GM18505 (cell line): ENCODE data around the gene DLGAP1.

Source experiments
- ATAC-seq: cut with Tn5 transposase; IDR thresholded peaks from one replicate; pipeline ENCODE4 v1.9.1; 2021; ENCODE audit not compliant: unreplicated experiment
- POLR2A ChIP-seq: IDR thresholded peaks from 4 replicates; pipeline ENCODE4 v1.6.1; 2011; ENCODE audit warnings: borderline replicate concordance; ENCODE audit not compliant: insufficient read depth, insufficient read length; ENCODE audit errors: extremely low read depth

Gene DLGAP1

DNA sequence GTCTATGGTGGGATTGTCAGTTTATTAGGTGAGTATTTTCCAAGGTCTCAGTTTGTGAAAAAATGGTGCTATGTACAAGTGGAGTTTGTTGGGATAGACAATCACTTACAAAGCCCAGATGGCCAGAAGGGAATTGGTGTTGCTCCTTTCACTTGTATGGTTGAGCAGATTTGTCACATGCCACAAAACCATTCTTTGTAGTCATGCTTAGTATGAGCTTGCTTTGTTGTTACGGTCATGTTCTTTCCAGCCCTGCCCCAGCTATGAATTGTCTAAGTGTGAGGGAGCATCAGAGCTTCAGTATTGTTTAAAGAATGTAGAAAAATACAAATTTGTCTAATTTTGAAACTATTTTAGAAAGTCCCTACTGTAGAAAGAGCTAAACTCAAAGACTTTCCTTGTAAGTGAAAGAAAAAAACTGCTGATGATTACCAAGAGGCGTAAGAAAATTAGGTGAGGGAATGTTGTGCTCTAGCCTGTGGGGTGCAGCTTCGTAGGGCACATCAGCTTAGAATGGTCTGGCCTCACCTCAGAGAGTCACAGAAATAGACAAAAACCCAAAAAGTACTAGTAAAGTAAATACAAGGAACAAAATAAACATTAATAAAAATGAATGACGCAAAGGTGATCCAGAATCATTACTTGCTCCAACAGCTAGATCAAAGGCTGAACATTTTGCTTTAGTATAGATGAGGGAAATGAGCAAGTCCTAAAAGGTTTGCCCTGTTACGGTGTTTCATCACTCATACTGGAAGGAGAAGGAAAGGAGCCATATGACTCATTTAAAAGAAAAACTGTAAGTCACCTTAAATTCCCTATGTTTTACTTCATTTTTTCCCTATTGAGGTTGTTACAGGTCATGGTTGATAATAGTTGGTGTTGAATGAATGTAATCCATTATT lies 995.9 kb downstream of the DLGAP1 start:
- TF ChIP-seq POLR2A = no peak
- peak; percentile 53 for ATAC-seq

DNA sequence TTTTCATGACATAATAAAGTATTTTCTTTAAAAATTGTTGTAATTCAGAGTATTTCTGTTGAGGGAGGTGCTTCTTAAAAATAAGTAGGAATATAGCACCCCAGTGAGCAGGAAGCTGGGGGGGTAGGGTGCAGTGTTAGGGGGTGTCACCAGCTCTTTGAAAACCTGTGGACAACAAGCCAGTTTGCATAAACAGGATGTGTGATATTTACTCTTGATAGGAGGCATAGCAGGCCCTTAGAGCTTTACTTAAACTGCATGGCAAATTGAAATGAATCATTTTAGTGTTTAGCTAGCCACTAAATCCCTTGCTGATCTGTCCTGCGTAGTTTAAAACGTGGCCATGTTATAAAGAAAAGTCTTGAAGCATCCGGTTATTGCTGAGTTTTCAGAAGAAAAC lies 996.7 kb downstream of the DLGAP1 start:
- ATAC-seq = no peak
- TF ChIP-seq POLR2A = no peak

DNA sequence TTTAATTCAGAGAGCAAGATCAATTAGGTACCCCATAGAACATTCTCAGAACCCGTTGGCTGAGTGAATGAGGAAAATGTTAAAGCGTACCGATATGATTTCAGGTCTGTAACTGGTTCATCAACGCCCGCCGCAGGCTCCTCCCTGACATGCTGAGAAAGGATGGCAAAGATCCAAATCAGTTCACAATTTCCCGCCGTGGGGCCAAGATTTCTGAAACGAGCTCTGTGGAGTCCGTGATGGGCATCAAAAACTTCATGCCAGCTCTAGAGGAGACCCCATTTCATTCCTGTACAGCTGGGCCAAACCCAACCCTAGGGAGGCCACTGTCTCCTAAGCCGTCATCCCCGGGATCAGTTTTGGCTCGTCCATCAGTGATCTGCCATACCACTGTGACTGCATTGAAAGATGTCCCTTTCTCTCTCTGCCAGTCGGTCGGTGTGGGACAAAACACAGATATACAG lies 997.8 kb downstream of the DLGAP1 start:
- no peak for TF ChIP-seq POLR2A
- ATAC-seq = no peak

DNA sequence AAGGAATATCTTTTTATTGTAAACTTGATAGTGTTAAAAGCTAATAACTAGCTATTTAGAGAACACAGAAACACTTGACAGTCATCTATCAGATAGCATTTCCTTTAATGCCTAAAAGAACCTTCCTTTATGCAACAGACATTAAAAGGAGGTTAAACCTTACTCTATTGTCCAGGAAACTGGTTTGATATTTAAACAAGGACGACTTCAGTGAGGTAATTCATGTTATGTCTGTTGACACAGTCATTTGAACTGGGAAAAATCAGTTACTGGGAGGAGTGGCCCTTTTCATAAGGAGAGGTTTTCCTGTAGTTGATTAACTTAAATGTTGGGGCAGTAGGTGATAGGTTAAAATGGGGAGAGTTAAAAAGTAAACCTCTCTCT lies 998.4 kb downstream of the DLGAP1 start:
- TF ChIP-seq POLR2A = no peak
- no peak for ATAC-seq

DNA sequence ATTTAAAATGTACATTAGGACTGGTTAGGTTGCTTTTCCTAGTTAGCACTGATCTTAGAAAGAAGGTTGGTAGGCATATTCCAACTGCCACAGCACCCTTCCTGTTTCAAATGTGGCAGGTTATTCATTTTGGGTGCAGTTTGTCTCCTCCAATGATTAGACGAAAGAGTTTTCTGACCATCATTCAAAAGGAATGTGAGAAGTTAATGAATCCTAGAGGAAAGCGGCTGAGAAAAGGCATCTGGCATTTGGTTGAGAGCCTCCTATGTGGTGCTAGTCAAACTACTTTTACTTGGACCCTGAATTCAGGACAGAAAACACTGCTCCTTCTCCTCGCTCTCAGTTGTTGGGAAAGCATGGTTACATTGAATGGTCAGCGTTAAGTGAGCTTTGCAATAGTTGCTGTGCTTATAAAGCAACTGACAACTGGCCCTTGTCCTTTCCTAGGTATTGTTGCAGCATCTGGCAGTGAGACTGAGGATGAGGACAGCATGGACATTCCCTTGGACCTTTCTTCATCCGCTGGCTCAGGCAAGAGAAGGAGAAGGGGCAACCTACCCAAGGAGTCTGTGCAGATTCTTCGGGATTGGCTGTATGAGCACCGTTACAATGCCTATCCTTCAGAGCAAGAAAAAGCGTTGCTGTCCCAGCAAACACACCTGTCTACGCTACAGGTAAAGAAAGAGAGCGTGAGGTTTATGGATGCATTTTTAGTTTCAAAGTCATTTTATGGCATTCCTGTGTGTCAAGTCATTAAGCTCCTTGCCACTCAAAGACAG lies 999.0 kb downstream of the DLGAP1 start:
- TF ChIP-seq POLR2A = no peak
- no peak for ATAC-seq

DNA sequence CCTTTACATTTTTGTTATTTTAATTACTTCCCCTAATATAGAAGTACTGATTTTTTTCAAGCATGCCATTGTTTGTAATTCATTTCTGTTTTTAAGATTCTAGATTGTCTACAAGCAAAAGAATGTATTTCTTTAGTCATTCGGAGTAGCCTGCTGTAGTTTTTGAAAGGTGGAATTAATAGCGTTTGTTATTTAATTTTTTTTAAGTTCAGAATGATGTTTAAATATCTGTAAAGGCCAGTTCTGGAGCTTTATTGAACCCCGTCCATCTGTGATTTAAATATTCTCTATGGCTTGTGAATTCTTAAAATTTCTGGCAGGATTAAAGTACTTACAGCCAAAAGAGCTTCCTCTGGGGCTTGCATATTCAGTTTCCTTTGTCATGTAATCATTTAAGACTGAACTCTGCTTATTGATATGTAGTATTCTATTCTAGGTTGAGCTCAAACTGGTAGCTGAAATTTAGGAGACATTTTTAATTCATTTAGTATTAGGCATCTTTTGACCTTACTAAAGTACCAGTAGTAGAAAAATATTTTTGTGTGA lies 999.9 kb downstream of the DLGAP1 start:
- TF ChIP-seq POLR2A = no peak
- no peak for ATAC-seq

DNA sequence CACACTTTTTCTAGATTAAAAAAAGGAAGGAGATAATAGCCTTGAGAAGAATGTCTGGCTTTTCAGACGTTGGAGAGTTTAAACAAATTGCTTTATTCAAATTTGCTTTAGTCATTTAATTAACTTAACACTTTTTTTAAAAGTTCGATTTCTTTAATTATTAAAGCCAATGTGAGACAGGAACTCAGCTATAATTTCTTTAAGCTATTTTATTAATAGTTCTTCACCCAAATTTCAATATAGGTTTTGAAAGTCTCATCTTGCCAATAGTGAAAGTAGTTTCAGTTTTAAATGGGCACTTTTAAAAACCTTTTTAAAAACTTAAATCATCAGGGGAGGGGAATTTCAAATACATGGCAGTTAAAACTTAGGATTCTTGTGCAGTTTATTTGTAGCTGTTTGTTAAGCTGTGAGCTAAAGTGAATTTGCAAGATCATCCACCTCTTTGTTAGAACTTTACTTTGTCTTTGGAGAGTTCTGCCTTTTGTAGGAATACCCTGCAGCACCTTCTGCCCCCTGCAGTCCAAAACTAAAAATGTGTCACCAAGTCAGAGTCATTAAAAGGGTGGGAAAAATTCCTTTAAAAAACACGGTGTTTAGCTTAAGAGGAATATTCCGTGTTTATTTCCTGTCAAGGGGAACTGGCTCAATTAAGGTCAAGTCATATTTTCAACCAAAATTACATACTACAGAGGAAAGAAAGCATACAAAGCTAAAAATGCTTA lies 1000.6 kb downstream of the DLGAP1 start:
- no peak for TF ChIP-seq POLR2A
- ATAC-seq = no peak

DNA sequence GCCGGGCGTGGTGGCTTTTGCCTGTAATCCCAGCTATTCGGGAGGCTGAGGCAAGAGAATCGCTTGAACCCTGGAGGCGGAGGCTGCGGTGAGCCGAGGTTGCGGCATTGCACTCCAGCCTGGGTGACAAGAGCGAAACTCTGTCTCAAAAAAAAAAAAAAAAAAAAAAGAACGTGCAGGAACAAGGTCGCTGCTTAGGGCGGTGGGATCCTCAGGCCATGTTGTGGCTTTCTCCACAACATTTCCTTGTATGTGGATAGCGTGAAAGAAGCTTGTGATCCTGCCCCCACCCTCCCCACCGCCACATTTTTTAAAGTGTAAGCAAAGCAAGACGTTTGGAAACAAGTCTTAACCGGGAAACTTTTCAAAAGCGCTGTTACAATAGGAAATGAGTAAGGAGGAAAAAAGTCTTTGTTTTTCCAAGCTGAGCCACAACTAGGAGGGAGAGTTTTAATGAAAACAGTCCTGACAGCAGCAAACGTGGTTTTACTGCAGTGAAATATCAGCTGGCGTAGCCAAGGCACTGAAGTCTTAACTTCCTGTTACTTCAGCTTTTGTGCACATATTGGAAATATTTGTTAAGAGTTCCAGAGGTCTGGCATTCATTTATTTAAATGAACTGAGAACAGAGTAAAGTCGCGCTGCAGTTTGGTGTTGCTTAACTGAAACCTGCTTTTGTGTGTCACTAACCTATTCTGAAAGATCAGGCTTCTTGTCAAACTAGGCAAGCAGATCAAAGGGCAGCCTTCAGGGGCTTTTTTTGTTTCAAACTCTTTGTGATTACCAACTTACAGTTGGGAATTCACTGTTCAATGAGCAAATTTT lies 1001.4 kb downstream of the DLGAP1 start:
- ATAC-seq = no peak
- TF ChIP-seq POLR2A = no peak

DNA sequence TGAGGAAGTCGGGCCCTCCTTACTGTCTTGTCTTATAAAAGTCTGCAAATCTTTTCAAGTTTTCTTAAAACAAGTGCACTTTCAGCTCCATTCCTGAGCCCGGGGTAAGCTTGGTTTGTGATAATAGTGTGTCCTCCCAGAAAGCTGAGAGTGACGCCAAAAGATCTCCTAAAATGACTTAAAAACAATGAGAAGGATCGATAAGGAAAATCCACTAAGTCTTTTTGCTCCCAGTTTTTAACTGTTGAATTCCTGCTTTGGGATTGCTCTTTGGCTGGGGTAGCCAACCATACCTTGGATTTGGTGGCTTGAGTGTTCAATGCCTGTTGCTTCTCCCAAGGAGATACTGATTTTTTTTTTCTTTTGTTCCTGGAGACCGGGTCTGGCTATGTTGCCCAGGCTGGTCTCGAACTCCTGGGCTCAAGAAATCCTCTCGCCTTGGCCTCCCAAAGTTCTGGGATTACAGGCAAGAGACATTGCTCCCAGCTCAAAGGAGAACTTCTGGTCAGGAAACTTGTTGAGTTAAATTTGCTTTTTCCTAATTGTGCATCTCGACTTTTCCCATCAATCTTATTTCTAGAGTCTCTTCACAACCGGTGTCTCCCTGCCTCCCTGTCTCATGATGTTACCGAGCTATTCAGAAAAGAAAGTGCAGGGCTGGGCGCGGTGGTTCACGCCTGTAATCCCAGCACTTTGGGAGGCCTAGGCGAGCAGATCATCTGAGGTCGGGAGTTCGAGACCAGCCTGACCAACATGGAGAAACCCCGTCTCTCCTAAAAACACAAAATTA lies 1002.2 kb downstream of the DLGAP1 start:
- no peak for ATAC-seq
- no peak for TF ChIP-seq POLR2A

DNA sequence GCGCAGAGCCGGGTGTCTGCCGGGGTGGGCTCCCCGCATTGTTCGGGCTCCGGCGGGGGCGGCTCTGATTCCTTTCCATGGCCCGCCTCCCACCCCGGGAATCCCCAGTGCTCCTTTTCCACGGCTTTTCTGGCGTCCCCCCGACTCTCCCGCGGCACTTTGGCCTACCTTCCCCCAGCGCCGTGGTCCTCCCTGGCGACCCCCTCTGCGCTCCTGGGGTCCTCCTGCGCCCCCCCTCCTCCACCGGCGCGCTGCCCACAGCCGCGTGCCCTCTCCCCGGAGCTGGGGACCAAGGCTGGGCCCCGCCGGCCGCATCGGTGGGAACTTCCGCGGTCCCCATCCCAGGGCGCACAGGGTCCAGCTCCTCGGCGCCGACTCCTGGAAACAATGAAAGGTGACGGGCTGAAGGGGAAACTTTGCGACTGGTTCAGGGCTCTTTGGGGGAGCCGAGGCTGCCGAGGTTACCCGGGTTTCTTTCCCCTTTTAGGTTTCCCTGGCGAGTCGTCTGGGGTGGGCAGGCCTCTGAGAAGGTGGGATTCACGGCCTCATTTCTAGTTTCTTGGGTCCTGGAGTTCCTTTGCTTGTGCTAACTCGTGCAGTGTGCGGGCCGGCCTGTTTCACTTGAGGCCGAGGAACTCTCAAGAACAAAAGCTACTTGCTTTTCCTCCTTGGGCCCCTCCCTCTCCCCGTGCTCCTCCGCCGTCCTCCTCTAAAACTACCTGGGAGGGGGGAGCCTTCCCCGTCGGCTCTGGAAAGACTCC lies 1002.9 kb downstream of the DLGAP1 start:
- no peak for TF ChIP-seq POLR2A
- no peak for ATAC-seq
